ENCODE results near the gene MAP4.
"Not testable (repeated sequence)": the region's sequence is repeated elsewhere in the genome, so short reads cannot be mapped to it uniquely, and the experiment has no call there.

Gene MAP4

GRCh38 chr3:47895241-47895640 lies 121.0 kb downstream of the MAP4 start:
- DNase-seq, result no peak

- no peak for DNase-seq
Measured at GRCh38 chr3:47892286-47893040, 123.8 kb downstream of the MAP4 start.

- DNase-seq, result no peak
Measured at GRCh38 chr3:47891613-47892005, 124.6 kb downstream of the MAP4 start.

DNA sequence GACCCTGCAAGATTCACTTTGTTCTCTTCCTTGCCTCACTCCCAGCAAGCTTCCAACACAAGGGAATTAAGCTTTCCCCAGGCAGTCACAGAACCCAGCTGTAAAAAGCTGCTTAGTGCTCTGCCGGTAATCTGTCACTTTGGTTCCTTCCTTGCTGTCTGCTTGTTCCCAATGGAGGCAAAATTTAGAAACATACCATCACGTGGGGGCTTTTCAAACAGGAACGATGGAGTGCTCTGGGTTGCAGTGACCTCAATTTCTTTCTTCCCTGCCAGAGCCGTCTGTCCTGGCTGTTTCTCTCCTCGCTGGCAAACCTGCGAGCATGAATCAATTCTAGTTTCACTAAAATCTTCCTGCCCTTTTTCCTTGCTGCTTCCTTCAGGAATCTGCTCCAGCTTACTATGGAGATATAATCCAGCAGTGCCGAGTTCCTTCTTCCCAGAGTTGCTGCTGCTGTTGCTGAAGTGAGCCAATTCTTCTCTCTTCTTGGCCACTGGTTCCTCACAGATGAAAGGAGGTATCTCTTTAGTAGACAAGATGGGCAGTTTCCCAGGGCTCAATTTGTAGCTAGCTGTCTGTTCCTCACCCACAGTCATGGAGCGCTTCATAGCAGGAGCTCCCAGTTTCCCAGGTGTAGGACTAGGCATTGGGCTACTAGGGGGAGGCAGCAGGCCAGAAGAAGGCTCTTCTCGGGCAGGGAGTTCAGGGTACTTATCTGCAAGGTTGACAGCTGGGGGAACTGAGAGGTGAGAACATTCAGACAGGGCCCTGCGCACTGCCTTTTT lies 125.2 kb downstream of the MAP4 start:
- DNase-seq, result no peak

GRCh38 chr3:47890126-47890827 lies 125.9 kb downstream of the MAP4 start:
- no peak for DNase-seq

DNA sequence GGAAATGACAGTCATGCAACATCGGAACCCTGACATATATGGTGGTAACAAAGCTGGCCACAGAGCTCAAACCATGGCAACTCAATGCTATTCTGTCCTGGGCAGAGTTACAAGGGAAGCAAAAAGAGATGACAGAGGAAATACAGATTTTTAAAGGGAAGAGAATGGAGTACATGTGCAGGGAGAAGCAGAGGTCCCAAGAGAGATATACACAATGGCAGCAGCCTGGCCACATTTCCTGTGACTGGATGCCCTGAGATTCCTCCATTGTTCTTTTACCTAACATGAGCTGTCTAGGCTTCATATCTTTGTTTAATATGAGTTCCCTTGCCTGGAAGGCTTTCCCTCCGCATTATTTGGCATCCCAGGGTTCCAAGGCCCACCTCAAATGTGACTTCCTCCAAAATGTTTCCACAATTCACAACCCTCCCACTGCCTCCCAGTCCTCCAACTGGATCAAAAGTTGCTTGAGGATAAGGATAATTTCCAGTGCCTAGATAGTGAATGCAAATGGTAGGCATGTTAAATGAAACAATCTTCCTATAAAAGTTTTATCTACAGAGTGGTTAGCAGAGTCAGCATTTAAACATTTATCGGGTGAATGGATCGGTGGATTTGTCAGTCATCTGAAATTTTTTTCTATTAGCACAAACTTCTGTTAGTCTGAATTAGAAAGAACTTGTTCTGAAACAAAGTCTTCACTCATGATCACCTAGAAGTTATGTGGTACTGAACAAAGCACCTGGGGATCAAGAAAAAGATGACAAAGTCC lies 127.0 kb downstream of the MAP4 start:
- no peak for DNase-seq

DNA sequence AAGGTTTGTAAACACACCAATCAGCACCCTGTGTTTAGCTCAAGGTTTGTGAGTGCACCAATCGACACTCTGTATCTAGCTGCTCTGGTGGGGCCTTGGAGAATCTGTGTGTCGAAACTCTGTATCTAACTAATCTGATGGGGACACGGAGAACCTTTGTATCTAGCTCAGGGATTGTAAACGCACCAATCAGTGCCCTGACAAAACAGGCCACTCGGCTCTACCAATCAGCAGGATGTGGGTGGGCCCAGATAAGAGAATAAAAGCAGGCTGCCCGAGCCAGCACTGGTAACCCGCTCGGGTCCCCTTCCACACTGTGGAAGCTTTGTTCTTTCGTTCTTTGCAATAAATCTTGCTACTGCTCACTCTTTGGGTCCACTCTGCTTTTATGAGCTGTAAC lies 128.2 kb downstream of the MAP4 start:
- not testable (repeated sequence) for DNase-seq

- no peak for DNase-seq
Measured at GRCh38 chr3:47885168-47885567, 131.0 kb downstream of the MAP4 start.

DNA sequence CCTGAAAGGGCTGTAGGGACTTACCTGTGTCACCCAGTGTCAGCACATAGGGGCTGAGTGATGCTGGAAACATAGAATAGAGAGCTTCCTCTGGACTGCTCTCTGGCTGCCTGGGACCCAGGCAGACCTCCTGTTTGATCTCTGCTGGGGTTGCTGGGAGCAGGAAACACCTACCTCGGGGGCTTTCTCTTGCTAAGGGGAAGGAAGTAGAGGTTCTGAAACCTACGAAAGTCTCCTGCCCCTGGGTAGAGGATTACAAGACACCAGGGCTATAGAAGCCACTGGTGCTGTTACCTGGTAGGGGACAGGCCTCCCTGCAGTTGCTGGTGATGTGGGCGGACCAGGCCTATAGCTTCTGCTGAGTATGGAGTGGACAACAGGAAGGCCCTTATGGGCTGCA lies 131.6 kb downstream of the MAP4 start:
- DNase-seq, result no peak

DNA sequence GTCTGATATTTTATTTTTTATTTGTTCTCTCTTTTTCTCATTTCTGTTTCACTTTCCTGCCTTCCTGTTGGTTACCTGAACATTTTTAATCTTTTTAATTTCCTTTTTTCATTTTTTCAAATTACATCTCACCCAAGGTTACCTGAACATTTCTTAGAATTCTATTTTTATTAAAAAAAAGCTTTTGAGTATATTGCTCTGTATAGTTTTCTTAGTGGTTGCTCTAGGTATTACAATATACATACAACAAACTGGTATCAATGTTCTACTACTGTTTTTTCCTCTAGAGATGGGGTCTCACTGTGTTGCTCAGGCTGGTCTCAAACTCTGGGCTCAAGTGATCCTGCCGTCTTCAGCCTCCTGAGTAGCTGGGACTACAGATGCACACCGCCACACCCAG lies 133.9 kb downstream of the MAP4 start:
- DNase-seq, result no peak

DNA sequence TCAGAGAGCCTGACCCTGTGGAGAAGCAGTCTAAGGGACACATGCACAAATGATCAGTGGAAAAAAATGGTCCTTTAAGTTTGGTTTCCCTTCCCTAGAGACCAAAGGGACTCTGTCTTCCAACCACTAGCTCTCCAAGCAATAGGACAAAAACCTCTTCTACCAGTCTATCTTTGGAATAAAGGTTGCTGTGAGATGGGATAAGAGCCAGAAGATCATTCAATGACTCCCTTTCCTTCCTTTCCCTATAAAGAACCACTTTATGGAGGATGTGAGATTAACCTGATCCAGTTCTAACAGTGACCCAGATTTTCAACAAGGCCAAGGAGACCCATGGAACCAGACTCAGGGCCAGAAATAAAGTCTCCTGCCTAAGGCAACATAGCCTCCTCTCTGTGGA lies 138.5 kb downstream of the MAP4 start:
- no peak for DNase-seq

GRCh38 chr3:47877290-47877689 lies 138.9 kb downstream of the MAP4 start:
- no peak for DNase-seq

- DNase-seq, result no peak
Measured at GRCh38 chr3:47874913-47875312, 141.3 kb downstream of the MAP4 start.

GRCh38 chr3:47874438-47874837 lies 141.8 kb downstream of the MAP4 start:
- DNase-seq, result no peak

- DNase-seq, result no peak
Measured at GRCh38 chr3:47872916-47873315, 143.3 kb downstream of the MAP4 start.

GRCh38 chr3:47871389-47871788 lies 144.8 kb downstream of the MAP4 start:
- DNase-seq, result no peak

- no peak for DNase-seq
Measured at GRCh38 chr3:47870702-47871260, 145.4 kb downstream of the MAP4 start.

DNA sequence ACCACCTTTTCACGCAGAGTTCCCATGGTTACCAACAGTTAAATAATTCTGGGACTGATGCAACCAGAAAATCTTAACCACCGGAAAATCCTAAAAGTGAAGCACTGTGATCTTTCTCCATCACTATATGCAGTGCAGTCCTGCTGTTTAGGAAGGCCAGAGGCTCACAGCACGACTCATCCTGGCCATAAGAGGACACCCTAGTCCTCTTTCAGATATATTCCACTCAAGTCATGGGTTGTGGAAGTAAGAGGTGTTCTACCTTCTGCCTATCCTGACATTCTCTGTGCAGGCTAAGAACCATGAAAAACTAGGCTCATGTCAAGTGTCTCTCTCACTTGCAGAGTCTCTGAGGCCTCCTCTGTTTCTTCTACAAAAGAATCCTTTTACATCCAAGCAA lies 146.1 kb downstream of the MAP4 start:
- no peak for DNase-seq

GRCh38 chr3:47868306-47868705 lies 147.9 kb downstream of the MAP4 start:
- DNase-seq, result no peak

DNA sequence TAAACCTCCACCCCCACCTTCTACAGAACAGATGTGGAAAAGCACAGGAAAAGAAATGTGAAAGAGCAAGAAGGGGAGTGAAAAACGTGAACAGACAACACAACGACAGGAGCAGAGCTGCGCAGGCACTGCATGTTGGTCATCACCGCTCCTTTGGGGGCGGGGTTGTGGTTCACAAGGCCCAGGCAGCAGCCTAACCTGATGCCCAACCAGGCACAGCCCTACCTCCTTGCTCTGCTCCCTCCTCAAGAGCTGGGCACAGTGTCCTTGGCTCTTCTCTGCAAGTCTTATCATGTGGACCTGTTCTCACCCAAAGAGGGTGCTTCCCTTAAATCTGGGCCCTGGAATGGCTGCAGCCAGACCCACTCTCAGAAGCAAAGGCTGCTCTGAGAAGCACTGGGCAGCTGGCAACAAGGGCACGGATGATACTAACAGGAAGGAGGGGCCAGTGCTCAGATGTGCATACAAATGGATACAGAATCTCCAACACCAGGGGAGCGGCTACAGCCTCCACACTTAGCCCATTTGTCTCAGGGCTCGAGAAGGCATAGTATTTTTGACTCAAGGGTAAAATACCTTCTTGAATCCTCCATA lies 148.7 kb downstream of the MAP4 start:
- no peak for DNase-seq

- no peak for DNase-seq
Measured at GRCh38 chr3:47865192-47865591, 151.0 kb downstream of the MAP4 start.

GRCh38 chr3:47863391-47864128 lies 152.7 kb downstream of the MAP4 start:
- DNase-seq, result no peak

All from islet precursor cell (in vitro differentiated cells).